H1 (cell line): ENCODE results near the gene VTN. TPM values are rescaled to one million over a fixed set of nuclear protein-coding genes. Genes with fewer than 3 reads are reported as not detected.

Source experiments
- CTCF ChIA-PET: fragments of 300-600 bp; sonication (Branson Sonifier 250); formaldehyde crosslinking; loops from one replicate; lab custom pipeline; 2021; ENCODE audit not compliant: partially characterized antibody; lab: Charles Lee
- POLR2A ChIA-PET: fragments of 300-600 bp; sonication (Branson Sonifier 250); formaldehyde crosslinking; loops from one replicate; lab custom pipeline; 2021; ENCODE audit warnings: inconsistent platforms; ENCODE audit not compliant: partially characterized antibody; lab: Charles Lee
- DNase-seq, 2 experiments: peaks; one replicate each; pipeline versions ENCODE4 v3.0.0 to v3.0.0-alpha.2; 2010 to 2022; ENCODE audit warnings: low spot score in 2 of 2, low read depth in 1 of 2, mixed read lengths in 1 of 2
- FAIRE-seq: peaks from 2 replicates; lab custom pipeline; 2011; peaks lifted over from hg19 to GRCh38; lab: Jason Lieb, UNC
- H2AFZ ChIP-seq: 2 replicates; pipeline ENCODE4 v1.8.1; 2012; ENCODE audit warnings: low read length, inconsistent platforms
- H2AK5ac ChIP-seq: 2 replicates; pipeline ENCODE4 v1.6.1; 2013; ENCODE audit warnings: low read depth, low read length
- H2BK120ac ChIP-seq: replicated peaks from 2 replicates; pipeline ENCODE3; 2013; ENCODE audit warnings: low read depth, low read length, inconsistent platforms
- H2BK12ac ChIP-seq: 2 replicates; pipeline ENCODE4 v1.6.1; 2013; ENCODE audit warnings: low read depth, low read length
- H2BK15ac ChIP-seq: 2 replicates; pipeline ENCODE4 v1.6.1; 2013; ENCODE audit warnings: low read length
- H2BK20ac ChIP-seq: 2 replicates; pipeline ENCODE4 v1.6.1; 2013; ENCODE audit warnings: low read length
- H2BK5ac ChIP-seq: 2 replicates; pipeline ENCODE4 v1.6.1; 2013; ENCODE audit warnings: low read depth, low read length
- H3K14ac ChIP-seq: 2 replicates; pipeline ENCODE4 v1.6.1; 2013; ENCODE audit warnings: inconsistent platforms; ENCODE audit not compliant: insufficient read length
- H3K18ac ChIP-seq: 2 replicates; pipeline ENCODE4 v1.6.1; 2013; ENCODE audit warnings: low read length; ENCODE audit errors: extremely low read depth
- H3K23ac ChIP-seq: 2 replicates; pipeline ENCODE4 v1.6.1; 2013; ENCODE audit warnings: inconsistent platforms; ENCODE audit not compliant: insufficient read length
- H3K23me2 ChIP-seq: 2 replicates; pipeline ENCODE4 v1.6.1; 2013; ENCODE audit warnings: low read depth, low read length
- H3K27ac ChIP-seq: 2 replicates; pipeline ENCODE4 v1.6.1; 2011; ENCODE audit warnings: low read depth, low read length, inconsistent platforms
- H3K27me3 ChIP-seq, 4 experiments: replicated peaks in 1 of 4; 1 replicate in 1 of 4; 2 replicates in 3 of 4; pipeline versions ENCODE4 v1.6.1 to v1.8.1; 2011 to 2013; ENCODE audit warnings: low read length in 3 of 4, mild to moderate bottlenecking in 3 of 4, inconsistent platforms in 2 of 4, mixed read lengths in 2 of 4, moderate library complexity in 1 of 4; ENCODE audit not compliant: control insufficient read depth in 3 of 4, insufficient read depth in 3 of 4; ENCODE audit errors: extremely low read depth in 1 of 4
- H3K36me3 ChIP-seq, 4 experiments: 2 replicates each; pipeline versions ENCODE4 v1.6.1 to v1.8.1; 2011 to 2013; ENCODE audit warnings: mild to moderate bottlenecking in 4 of 4, low read length in 3 of 4, moderate library complexity in 2 of 4, control low read depth in 1 of 4, inconsistent platforms in 1 of 4; ENCODE audit not compliant: insufficient read depth in 4 of 4, control insufficient read depth in 2 of 4
- H3K4ac ChIP-seq: replicated peaks from 2 replicates; pipeline ENCODE3; 2013; ENCODE audit warnings: low read length, low read depth, mixed read lengths, inconsistent platforms; ENCODE audit not compliant: insufficient read length
- H3K4me1 ChIP-seq, 4 experiments: replicated peaks in 1 of 4; 1 replicate in 1 of 4; 2 replicates in 3 of 4; pipeline versions ENCODE4 v1.6.1 to v1.8.1; 2011 to 2013; ENCODE audit warnings: low read length in 3 of 4, inconsistent platforms in 2 of 4, mixed read lengths in 1 of 4; ENCODE audit not compliant: insufficient read depth in 4 of 4, control insufficient read depth in 3 of 4
- H3K4me2 ChIP-seq, 2 experiments: 2 replicates each; pipeline versions ENCODE4 v1.6.1 to v1.8.1; 2011 to 2013; ENCODE audit warnings: low read depth in 2 of 2, low read length in 2 of 2, control low read depth in 1 of 2, inconsistent platforms in 1 of 2, mild to moderate bottlenecking in 1 of 2; ENCODE audit not compliant: insufficient read depth in 1 of 2
- H3K4me3 ChIP-seq, 4 experiments: fragments of 200-600, 300-600 bp in 1 of 4; sonication (generic), shearing (Covaris generic), sonication (Bioruptor Twin) in 1 of 4; 2 replicates each; pipeline versions ENCODE4 v1.5.1 to v1.8.1; 2011 to 2016; ENCODE audit warnings: low read length in 4 of 4, low read depth in 3 of 4, control low read depth in 2 of 4, inconsistent platforms in 2 of 4, mild to moderate bottlenecking in 2 of 4, mixed read lengths in 1 of 4, moderate library complexity in 1 of 4; ENCODE audit not compliant: insufficient read depth in 2 of 4; ENCODE audit errors: extremely low read depth in 1 of 4
- H3K56ac ChIP-seq: replicated peaks from 2 replicates; pipeline ENCODE3; 2013; ENCODE audit warnings: low read depth, mild to moderate bottlenecking, mixed read lengths, low read length, inconsistent platforms; ENCODE audit not compliant: insufficient read length
- H3K79me1 ChIP-seq: 2 replicates; pipeline ENCODE4 v1.6.1; 2013; ENCODE audit warnings: low read depth, low read length, control low read depth
- H3K79me2 ChIP-seq, 2 experiments: 2 replicates each; pipeline versions ENCODE4 v1.6.1 to v1.8.1; 2012 to 2013; ENCODE audit warnings: low read length in 2 of 2, mild to moderate bottlenecking in 2 of 2, inconsistent platforms in 1 of 2; ENCODE audit not compliant: insufficient read depth in 2 of 2, control insufficient read depth in 1 of 2
- H3K9ac ChIP-seq, 4 experiments: replicated peaks in 1 of 4; 1 replicate in 1 of 4; 2 replicates in 3 of 4; pipeline versions ENCODE4 v1.6.1 to v1.8.1; 2011 to 2013; ENCODE audit warnings: low read depth in 3 of 4, low read length in 3 of 4, control low read depth in 2 of 4, mild to moderate bottlenecking in 2 of 4, moderate library complexity in 2 of 4, inconsistent platforms in 1 of 4; ENCODE audit errors: extremely low read depth in 1 of 4
- H3K9me3 ChIP-seq, 2 experiments: 2 replicates each; pipeline versions ENCODE4 v1.6.1 to v1.8.1; 2012 to 2013; ENCODE audit warnings: mild to moderate bottlenecking in 2 of 2, moderate library complexity in 2 of 2, control low read depth in 1 of 2, inconsistent platforms in 1 of 2, low read depth in 1 of 2, low read length in 1 of 2, mixed read lengths in 1 of 2; ENCODE audit not compliant: insufficient read depth in 2 of 2
- H4K20me1 ChIP-seq, 2 experiments: replicated peaks in 1 of 2; 2 replicates each; pipeline versions ENCODE3 to v1.8.1; 2011 to 2013; ENCODE audit warnings: inconsistent platforms in 2 of 2, low read length in 2 of 2, mild to moderate bottlenecking in 1 of 2; ENCODE audit not compliant: insufficient read depth in 2 of 2, control insufficient read depth in 1 of 2
- H4K5ac ChIP-seq: 2 replicates; pipeline ENCODE4 v1.6.1; 2013; ENCODE audit warnings: low read length, low read depth, mixed read lengths, inconsistent platforms; ENCODE audit not compliant: insufficient read length
- H4K8ac ChIP-seq: 2 replicates; pipeline ENCODE4 v1.8.0; 2013; ENCODE audit warnings: mild to moderate bottlenecking, moderate library complexity, low read length, inconsistent platforms; ENCODE audit not compliant: insufficient read depth; ENCODE audit errors: extremely low read depth
- H4K91ac ChIP-seq: replicated peaks from 2 replicates; pipeline ENCODE3; 2013; ENCODE audit warnings: low read length, mixed read lengths, inconsistent platforms; ENCODE audit not compliant: insufficient read length
- CHD1 ChIP-seq: IDR thresholded peaks from 2 replicates; pipeline ENCODE4 v1.6.1; 2012; ENCODE audit warnings: low read depth, low read length, improper control_type of control experiment
- CHD2 ChIP-seq: IDR thresholded peaks from 2 replicates; pipeline ENCODE4 v1.6.1; 2012; ENCODE audit warnings: low read length, improper control_type of control experiment
- CTBP2 ChIP-seq: IDR thresholded peaks from 2 replicates; pipeline ENCODE4 v1.7.0; 2011; ENCODE audit warnings: borderline replicate concordance, mild to moderate bottlenecking, moderate library complexity, mixed read lengths, low read length; ENCODE audit not compliant: insufficient read depth, insufficient read length
- GTF2F1 ChIP-seq: IDR thresholded peaks from 2 replicates; pipeline ENCODE4 v1.6.1; 2012; ENCODE audit warnings: low read depth, low read length, improper control_type of control experiment, borderline replicate concordance
- HDAC6 ChIP-seq: IDR thresholded peaks from one replicate; pipeline ENCODE4 v1.7.1; 2012; ENCODE audit warnings: low read depth, mild to moderate bottlenecking, inconsistent platforms, low read length, moderate library complexity
- JUND ChIP-seq: IDR thresholded peaks from 2 replicates; pipeline ENCODE4 v1.6.1; 2011; ENCODE audit warnings: mild to moderate bottlenecking, improper control_type of control experiment, low read length
- MAFK ChIP-seq: IDR thresholded peaks from 2 replicates; pipeline ENCODE4 v1.6.1; 2012; ENCODE audit warnings: low read depth, mild to moderate bottlenecking, improper control_type of control experiment, low read length
- NANOG ChIP-seq: IDR thresholded peaks from 2 replicates; pipeline ENCODE4 v1.6.1; 2011; ENCODE audit warnings: low read length, low read depth, mild to moderate bottlenecking, inconsistent platforms; ENCODE audit not compliant: insufficient read depth, poor library complexity, severe bottlenecking
- RXRA ChIP-seq: IDR thresholded peaks from 2 replicates; pipeline ENCODE4 v1.6.1; 2011; ENCODE audit warnings: low read depth, mild to moderate bottlenecking, low read length, moderate library complexity; ENCODE audit not compliant: insufficient read depth
- SP2 ChIP-seq: IDR thresholded peaks from 2 replicates; pipeline ENCODE4 v1.6.1; 2012; ENCODE audit warnings: mild to moderate bottlenecking, low read length, inconsistent platforms
- TAF7 ChIP-seq: optimal IDR thresholded peaks from 2 replicates; pipeline ENCODE3; 2011; ENCODE audit warnings: low read depth, mild to moderate bottlenecking, inconsistent platforms, low read length, moderate library complexity, borderline replicate concordance
- YY1 ChIP-seq: IDR thresholded peaks from 2 replicates; pipeline ENCODE4 v1.6.1; 2011; ENCODE audit warnings: low read depth, mild to moderate bottlenecking, low read length
- WGBS, 2 experiments: shearing (Covaris generic) in 1 of 2; methylation state at CpG; one replicate each; pipeline versions ENCODE4 v1.1.6 to v1.1.7; 2013 to 2015; ENCODE audit warnings: low lambda C conversion rate in 2 of 2, mixed read lengths in 2 of 2, inconsistent platforms in 1 of 2, low coverage in 1 of 2, missing lambda C conversion rate in 1 of 2; ENCODE audit not compliant: insufficient replicate concordance in 2 of 2, insufficient coverage in 1 of 2, insufficient read length in 1 of 2; ENCODE audit errors: extremely low coverage in 1 of 2, missing lambda C conversion rate in 1 of 2; 5-methylcytosine and 5-hydroxymethylcytosine counted together
- polyA plus RNA-seq, 7 experiments: library from polyadenylated mRNA; depleted of rRNA in 3 of 7; stranded (reverse) in 5 of 7; unstranded in 2 of 7; fragments of >200 nt in 5 of 7; fragments of 200-250 nt in 2 of 7; gene quantifications; 1 replicate in 5 of 7; 2 replicates in 1 of 7; 4 replicates in 1 of 7; pipeline versions ENCODE4 v1.2.1 to v1.2.3, GENCODE V29; 2011 to 2013; ENCODE audit warnings: missing spikeins in 2 of 7, mixed read lengths in 2 of 7
- total RNA-seq: library from RNA; stranded (reverse); fragmentation: NEBNext Ultra II Directional; extraction: Animal tissue kit (Norgen Biotek cat#: 25700); gene quantifications from 2 replicates; pipeline ENCODE4 v1.2.1, GENCODE V29; 2021
- TF ChIP-seq, protein P1 (sequence below): IDR thresholded peaks from 2 replicates; pipeline ENCODE4 v1.6.1; 2012; ENCODE audit warnings: inconsistent platforms

Gene VTN
- total and polyA plus RNA-seq, 2 of the 8 experiments (the other 6 are each of a cell fraction or from before 2014, with no cell fraction given), result 0.18 TPM; not detected in 1

DNA sequence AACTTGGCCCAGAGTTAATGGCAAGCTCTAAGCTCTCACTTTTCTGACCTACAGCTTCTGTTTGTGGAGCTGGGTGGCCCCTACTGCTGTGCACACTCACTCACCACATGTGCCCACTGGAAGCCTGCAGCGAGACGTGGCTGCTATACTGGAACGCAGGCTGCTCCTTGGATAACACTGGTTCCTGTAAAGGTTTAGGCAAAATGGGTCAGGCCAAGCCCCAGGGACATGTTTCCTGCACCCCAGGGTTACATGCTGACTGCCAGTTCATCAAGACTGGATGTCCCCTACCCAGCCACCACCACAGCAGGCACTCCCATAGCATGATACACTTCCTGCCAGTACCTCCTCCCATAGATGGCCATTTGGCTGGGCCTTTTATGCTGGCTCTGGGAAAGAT lies 21.1 kb downstream of the VTN start:
- 95% methylated on average over 3 of the region's 3 CpGs; no CpG with 5 or more reads in 1 of the 2 experiments for WGBS, 2 experiments
- H3K4me3 ChIP-seq, result no peak overlapping the region
- H3K4me1 ChIP-seq, result peaks cover 0 to 4% (median 0%) of the 10 kb centered on the region in 4 experiments; a peak in 3 of 7 replicates
- H2BK120ac ChIP-seq, result no peak overlapping the region
- no peak for FAIRE-seq
- no peak overlapping the region for H3K18ac ChIP-seq
- no peaks in the 10 kb centered on the region for H3K27me3 ChIP-seq
- H3K27ac ChIP-seq, result no peak overlapping the region
- no peak overlapping the region for H3K14ac ChIP-seq
- H2BK12ac ChIP-seq, result no peak overlapping the region
- no peak overlapping the region for H2BK5ac ChIP-seq
- H3K4me2 ChIP-seq, result no peak overlapping the region
- ChIA-PET CTCF (interaction anchor here (0.7 to 1.4 kb wide), 3 partner anchors 71 to 199 kb away, joined by 3 read pairs; no protein-coding TSS in a partner anchor), POLR2A (interaction anchor here (1.1 to 9.7 kb wide), 5 partner anchors 7 to 17 kb away, joined by 3 to 92 read pairs (median 14); partner anchors contain the start of genes POLDIP2 and SEBOX)
- H3K79me1 ChIP-seq, result no peaks in the 10 kb centered on the region
- H3K9ac ChIP-seq, result no peak overlapping the region
- no peak for DNase-seq
- no peaks in the 10 kb centered on the region for H3K79me2 ChIP-seq
- no peak overlapping the region for H2AK5ac ChIP-seq
- H4K5ac ChIP-seq, result no peak overlapping the region
- peaks cover 14 to 15% of the 10 kb centered on the region in 2 experiments for H4K20me1 ChIP-seq
- no peak overlapping the region for H4K8ac ChIP-seq
- no peak overlapping the region for H3K56ac ChIP-seq
- no peaks in the 10 kb centered on the region for H3K23me2 ChIP-seq
- H3K23ac ChIP-seq, result no peak overlapping the region
- no peak overlapping the region for H2BK15ac ChIP-seq
- TF ChIP-seq YY1 (no peak), CHD2 (no peak), HDAC6 (no peak), RXRA (no peak), MAFK (no peak), JUND (no peak), CTBP2 (no peak), SP2 (no peak), GTF2F1 (no peak), TAF7 (no peak), NANOG (no peak), CHD1 (no peak)
- TF ChIP-seq, protein P1, sequence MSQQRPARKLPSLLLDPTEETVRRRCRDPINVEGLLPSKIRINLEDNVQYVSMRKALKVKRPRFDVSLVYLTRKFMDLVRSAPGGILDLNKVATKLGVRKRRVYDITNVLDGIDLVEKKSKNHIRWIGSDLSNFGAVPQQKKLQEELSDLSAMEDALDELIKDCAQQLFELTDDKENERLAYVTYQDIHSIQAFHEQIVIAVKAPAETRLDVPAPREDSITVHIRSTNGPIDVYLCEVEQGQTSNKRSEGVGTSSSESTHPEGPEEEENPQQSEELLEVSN, result no peak
- no peak overlapping the region for H2BK20ac ChIP-seq
- H3K36me3 ChIP-seq, result peaks cover 28 to 66% (median 51%) of the 10 kb centered on the region in 4 experiments
- H3K9me3 ChIP-seq, result no peaks in the 10 kb centered on the region
- no peak overlapping the region for H2AFZ ChIP-seq
- no peak overlapping the region for H4K91ac ChIP-seq
- H3K4ac ChIP-seq, result no peak overlapping the region
